K562 (cell line): ENCODE measurements around the gene ZNF337.

ENCODE experiments used
- CEBPB ChIP-seq: fragments of 450-650 bp; IDR thresholded peaks from 2 replicates; pipeline ENCODE4 v1.6.1; 2016; ENCODE audit warnings: missing genetic modification characterization, missing compliant biosample characterization
- SOX6 ChIP-seq: fragments of 450-650 bp; IDR thresholded peaks from 2 replicates; pipeline ENCODE4 v1.6.1; 2014; ENCODE audit warnings: mild to moderate bottlenecking

DNA sequence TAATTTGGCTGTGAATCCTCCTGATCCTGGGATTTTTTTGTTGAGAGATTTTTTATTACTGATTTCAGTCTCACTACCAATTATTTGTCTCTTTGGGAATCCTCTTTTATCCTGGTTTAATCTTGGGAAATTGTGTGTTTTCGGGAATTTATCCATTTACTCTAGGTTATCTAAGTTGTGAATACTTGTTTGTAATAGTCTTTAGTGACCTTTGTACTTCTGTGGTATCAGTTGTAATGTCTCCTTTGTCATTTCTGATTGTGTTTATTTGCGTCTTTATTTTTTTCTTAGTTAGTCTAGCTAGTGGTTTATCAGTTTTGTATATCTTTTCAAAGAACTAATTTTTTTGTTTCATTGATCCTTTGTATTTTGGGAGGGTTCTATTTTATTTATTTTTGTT lies 27.3 kb upstream of the ZNF337 start:
- TF ChIP-seq CEBPB (tag) (no peak), SOX6 (no peak)
